Stimulated activated CD4-positive, alpha-beta T cell treated with anti-CD3 and anti-CD28 coated beads, Interleukin-15, amount 100 ng/mL, for 24 hours (primary cell): ENCODE data around the gene KCNQ4.

Experiments used
- DNase-seq: peaks from one replicate; pipeline ENCODE4 v3.0.0-alpha.2; 2020

Gene KCNQ4

DNA sequence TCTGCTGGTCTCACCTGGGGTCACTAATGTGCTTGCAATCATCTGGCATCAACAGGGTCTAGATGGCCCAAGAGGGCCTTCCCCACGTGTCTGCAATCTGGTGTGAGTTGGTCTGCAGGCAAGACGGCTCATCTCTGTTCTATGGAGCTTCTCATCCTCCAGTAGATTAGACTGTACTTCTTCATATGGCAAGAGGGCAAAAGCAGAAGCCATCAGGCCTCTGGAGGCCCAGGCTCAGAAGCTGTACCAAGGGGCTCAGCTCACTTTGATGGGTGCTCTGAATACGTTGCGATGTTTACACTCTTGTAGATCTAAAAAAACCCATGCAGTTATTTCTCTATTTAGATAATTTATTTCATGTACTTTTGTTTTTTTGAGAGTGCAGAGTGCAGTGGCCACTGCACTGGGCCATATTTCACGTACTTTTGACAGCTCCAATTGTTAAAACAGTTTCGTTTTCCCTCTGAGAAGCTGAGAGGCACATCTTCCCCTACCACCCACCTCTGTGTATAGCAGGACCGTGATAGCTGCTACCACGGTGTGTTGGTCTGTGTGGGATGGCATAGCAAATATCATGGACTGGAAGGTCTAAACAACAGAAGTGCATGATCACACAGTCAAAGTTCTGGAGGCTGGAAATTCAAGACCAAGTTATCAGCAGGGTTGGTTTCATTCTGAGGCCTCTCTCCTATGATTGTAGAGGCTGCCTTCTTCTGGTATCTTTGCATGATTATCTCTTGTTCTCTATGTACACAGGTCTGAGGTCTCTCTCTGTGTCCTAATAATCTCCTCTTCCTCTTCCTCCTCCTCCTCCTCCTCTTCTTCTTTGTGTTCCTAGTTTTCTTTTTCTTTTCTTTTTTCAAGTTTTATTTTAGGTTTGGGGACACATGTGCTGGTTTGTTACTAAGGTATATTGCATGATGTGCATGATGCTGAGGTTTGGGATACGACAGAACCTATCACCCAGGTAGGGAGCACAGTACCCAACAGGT is 61.6 kb downstream of the KCNQ4 start:
- DNase-seq, result no peak

DNA sequence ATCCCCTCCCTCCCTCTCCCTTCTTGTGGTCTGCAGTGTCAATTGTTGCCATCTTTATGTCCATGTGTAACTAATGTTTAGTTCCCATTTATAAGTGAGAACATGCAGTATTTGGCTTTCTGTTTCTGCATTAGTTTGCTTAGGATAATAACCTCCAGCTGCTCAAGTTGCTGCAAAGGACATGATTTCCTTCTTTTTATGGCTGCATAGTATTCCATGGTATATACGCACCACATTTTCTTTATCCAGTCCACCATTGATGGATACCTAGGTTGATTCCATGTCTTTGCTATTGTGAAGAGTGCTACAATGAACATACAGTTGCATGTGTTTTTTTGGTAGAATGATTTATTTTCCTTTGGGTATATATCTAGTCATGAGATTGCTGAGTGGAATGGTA is 62.3 kb downstream of the KCNQ4 start:
- no peak for DNase-seq

DNA sequence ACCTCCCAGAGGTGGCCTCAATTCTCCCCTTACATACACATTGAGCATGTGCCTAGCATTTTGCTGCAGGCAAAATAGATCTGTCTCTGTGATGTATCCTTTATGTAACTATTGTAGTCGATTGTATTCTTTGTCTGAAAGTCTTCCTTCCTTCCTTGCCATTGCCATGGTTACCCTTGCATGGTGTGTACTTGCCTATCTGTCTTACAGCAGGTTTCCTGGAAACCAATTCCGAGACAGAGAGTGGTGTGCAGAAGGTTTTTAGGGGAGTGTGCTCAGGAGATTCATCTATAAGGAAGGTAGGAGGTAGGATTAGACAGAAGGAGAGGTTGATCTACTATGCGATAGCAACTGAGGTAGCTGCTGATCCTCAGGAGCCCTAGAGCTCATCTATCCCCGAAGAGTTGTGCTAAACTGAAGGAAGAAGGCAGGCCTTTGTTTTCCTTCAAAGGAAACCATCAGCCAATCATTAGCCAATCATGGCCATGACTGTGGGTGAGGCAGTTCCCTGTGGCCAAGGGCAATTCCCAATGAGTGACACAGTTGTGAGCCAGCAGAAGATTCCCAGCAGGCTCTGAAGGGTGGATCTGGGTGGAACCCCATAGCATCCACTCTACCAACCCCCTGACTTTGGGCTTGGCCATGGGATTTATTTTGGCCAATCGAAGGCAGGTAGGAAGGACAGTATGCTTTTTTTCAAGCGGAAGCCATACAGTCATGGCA is 63.6 kb downstream of the KCNQ4 start:
- DNase-seq, result no peak

DNA sequence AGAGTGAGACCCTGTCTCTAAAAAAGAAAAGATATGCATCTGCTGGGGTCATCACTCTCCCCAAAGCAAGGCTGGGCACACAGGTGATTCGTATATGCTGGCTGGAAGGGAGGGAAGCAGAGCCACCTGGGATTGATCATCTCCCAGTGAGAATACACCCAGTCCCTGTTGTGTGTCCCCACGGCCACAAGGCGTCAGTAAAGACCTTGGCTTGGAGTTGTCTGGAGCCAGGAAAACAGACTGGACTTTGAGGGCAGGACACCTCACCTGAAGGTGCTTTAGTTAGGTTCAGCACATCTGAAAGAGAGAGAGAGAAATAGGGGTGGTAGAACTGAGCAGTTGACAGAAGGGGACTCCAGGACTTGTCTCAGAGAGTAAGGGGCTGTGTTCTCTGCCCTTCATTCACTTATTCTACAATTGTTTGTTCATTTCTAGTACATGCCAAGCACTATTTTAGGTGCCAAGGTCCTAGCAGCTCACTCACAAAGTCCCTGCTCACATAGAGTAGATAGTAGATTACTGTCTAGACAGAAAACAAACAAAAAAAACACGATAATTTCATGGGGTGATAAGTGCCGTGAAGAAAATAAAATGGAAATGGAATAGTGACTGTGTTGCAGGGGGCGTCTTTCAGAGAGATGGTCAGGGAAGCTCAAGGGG is 65.1 kb downstream of the KCNQ4 start:
- peak; percentile 27 for DNase-seq

DNA sequence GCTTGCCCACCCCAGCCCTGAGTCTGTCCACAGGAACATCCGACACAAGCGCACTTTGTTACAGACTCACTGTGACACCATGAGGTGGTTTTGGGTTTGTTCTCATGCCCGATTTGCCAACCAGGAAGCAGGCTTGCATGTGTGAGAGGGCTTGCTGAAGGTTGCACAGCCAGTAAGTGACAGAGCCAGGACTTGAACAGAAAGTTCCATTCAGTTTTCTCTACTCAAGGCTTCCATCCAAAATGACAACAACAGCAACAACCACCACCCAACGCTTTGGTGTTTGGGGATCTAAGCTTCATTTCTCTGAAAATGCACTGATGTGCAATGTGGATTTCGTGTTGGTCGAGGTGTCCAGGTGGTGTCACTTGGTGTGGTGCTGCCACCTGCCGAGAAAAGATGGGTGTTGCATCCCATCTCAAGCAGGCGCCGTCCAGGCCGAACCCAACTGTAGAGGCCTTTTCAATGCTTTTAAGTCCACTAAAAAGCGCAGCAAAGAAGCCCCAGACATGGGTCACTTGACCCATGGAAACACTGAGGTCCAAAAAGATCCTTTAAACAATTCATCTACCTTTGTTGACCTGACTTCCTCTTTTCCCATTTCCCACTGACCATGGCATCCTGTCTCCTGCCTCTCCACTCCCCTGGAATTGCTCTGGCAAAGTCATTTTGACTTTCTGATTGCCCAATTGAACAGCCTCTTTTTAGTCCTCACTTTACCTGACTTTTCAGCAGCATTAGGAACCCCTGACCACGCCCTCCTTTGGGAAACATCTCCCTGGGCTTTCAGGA is 66.4 kb downstream of the KCNQ4 start:
- DNase-seq, result peak; percentile 81

DNA sequence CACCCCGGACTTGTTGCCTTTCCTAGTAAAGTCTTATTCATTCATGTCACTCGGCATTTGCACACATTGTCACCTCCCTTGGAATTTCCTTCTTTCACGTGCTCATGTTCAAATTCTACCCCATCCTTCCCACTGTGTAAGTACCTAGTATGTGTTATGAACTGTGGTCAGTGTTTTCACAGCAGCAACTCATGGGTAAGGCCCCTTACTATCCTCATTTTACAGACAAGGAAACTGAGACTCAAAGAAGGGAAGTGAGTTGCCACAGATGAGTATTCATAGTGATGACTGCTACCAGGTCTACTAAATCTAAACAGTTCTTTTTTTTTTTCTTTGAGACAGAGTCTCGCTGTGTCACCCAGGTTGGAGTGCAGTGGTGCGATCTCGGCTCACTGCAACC is 68.1 kb downstream of the KCNQ4 start:
- no peak for DNase-seq

DNA sequence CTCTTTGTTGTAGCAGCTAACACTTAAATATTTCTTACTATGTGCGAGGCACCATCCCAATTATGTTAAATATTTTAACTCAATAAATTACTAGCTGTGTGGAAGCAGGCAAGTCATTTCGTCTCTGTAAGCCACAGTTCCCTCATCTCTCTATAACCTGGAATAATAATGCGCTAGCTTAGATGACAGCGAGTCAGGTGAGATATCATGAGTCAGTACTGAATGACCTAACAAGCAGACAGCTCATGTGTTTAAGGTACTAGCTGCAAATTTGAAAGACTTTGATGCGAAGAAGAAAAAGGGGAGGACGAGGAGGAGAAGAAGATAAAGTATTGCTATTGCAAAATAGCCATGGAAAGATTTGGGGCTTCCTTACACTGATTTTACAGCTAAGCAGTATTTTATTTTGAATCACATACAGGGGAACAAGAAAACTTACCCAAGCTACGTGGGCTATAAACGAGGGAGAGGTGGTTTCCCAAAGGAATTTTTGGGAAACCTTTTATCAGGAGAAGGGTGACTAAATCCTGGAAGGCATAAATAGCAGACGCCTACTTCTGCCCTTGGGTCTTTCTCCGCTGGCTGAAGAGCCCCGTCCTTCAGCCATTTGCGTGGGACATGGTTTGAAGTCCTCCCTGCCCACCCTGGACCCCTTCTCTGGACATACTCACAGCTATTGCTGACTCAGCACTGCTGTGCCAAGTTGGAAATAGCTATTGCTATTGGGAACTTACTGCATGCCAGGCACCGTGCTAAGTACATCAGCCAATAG is 69.7 kb downstream of the KCNQ4 start:
- no peak for DNase-seq

DNA sequence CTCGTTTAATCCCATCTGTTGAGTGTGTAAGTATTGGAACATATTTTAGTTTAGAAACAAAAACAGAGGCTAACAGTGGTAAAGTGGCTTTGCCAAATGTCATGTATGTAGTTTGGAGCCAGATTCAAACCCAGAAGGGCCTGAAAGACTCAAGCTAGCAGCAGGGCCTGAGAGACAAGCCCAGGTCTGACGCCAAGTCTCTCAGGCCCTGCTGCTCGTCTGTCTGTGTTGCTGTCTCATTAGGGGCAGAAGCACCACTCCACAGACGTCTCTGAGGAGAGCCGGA is 70.2 kb downstream of the KCNQ4 start:
- DNase-seq, result no peak

DNA sequence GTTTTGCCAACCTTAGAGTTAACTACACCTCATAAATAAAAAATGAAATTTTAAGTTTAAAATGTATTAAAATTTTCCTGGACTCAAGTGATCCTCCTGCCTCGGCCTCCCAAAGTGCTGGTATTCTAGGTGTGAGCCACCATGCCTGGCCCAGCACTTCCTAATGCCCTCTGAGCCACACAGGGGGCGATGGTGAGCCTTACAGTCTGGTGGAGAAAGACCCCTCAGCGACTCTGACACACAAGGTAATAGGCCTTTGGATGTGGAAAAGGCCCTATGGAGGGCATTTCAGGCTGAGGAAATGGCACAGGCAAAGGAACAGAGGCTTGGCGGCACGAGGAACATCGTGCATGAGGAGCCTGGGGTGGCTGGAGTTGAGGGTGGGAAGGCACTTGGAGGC is 71.9 kb downstream of the KCNQ4 start:
- DNase-seq, result peak; percentile 22

DNA sequence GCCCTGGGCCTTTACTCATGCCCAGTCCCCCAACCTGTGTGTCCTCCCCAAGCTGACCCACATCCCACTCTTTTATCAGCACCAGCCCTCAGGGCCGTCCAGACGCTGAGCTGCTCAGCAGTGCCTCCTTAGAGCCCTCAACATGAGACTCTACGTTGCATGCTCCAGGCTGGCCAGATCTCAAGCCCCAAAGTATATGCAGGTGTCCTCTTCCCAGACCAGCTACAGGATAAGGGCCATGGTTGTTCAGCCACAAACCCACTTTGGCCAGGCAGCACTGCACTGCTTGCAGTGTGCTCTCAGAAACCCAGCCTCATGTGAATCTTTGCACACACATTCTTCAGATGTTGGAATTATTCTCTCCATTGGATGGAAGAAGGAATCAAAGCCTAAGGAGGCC is 72.5 kb downstream of the KCNQ4 start:
- no peak for DNase-seq

DNA sequence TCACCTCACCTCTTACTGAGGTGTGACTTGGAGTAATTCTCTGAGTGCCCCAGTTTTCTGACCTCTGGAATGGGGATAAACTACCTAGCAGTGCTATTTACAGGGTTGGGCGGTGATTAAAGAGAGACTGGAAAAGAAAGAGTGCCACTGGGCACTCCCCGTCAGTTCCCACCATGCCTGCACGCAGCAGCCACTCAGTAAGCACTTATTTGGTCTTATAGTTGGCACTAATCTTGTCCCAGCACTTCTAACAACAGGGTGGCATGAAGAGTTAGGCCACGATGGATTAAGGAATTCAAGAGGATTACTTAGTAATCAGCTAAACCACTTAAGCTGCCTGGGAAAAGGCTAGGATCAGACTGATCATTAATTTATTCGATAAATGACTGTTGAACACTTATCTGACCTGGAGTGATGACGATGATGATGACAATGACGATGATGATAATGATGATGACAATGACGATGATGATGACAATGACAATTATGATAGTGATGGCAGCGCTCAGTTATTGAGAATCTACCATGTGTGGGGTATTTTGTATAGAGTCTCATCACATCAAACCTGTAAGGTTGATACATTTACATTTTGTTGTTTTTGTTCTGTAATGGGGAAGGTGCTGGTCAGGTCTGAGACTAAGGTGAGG is 73.2 kb downstream of the KCNQ4 start:
- DNase-seq, result no peak

DNA sequence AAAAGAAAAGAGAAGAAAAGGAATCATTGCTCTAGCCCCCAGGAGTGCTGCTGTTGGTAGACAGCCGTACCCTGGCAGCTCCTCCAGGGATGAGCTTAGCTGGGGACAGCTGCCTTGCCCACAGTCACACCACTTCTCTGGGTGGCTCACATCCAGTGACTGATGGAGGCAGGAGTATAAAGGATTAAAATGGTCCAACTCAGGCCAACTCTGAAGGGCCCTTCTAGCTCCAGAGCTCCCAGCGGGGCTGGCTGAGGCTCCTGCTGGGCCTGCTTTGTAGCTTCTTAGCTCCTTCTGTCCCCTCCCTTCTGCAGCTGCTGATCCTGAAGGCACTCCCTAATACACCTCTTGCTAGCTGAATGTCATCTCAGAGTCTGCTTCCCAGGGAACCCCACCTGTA is 74.2 kb downstream of the KCNQ4 start:
- DNase-seq, result no peak

DNA sequence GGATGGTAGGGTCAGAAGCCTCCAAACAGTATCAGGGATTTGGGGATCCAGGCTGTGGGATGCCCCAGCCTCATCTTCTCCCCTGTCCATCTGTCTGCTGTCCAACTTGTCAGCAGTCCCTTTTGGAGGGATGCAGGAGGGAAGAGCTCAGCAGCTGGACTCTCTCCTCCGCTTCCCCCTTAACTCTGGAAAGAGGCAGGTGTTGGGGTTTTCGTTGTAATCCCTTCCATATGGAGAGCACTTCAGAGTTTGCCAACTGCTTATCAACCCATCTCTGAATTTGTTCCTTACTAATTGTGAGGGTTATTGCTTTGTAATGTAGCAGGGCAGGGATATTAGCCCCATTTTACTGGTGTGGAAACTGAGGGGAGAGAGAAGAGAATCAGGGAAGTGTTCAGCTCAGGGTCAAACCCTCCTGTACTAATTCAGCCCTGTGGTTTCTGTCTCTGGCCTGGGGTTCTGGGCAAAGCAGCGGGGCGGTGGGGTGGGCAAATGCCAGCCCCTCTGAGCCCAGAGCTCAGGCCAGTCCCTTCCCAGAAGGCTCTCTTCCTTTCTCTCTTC is 75.3 kb downstream of the KCNQ4 start:
- no peak for DNase-seq

DNA sequence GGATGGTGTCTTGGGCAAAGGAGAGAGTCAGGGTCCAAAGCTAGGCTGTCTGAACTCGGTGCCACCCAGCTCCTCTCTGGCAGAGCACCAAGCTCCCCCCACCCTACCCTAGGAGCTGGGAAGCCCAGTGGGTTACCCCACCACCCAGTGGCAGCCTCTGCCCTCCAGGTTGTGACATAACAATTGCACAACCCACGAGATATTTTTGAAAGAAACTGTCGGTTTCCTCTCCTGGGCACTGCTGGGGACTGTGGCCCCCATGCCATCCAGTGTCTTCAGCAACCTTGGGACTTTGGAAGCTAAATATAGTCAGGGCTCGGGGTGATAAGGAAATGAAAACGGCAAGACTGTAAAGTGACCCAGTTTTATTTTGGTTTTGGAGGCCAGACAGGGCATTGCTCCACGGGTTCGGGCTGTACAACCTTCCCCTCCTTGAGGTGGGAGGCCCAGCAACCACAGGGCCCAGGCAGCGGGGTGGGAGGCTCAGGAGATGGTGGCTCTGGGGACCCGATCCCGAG is 77.2 kb downstream of the KCNQ4 start:
- no peak for DNase-seq

DNA sequence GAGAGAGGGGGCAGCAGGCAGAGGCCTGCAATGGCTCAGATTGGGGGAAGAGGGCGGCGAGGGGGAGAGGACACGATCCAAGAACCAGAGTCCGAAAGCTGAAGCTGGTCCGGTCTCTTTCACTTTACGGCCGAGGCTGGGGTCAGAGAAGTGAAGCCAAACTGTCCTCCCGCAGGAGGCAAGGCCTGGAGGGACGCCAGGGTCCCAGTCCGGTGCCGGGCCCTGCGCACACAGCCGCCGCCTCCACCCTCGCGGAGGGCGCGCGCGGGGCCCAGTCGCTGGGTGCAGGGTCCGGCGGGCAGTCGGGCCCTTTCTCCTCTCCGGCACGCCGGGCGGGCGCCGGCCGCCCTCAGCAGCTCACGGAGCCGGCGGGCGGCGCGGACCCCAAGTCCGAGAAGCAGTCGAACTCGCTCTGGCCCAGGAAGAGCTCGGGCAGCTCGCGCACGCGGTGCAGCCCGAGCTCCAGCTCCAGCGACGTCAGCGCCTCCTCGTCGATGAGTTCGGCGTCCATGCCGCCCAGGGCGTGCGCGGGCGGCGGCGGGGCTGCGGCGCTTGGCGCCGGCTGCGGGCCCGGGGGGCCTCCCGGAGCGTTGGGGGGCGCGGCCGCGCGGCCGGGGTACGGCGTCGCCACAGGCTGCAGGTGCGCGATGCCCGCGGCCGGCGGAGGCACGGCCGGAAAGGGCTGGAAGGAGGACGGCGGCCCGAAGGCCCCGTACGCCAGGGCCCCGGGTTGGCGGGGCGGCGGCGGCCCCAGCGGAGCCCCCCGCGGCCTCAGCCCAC is 77.8 kb downstream of the KCNQ4 start:
- DNase-seq, result peak; percentile 53

DNA sequence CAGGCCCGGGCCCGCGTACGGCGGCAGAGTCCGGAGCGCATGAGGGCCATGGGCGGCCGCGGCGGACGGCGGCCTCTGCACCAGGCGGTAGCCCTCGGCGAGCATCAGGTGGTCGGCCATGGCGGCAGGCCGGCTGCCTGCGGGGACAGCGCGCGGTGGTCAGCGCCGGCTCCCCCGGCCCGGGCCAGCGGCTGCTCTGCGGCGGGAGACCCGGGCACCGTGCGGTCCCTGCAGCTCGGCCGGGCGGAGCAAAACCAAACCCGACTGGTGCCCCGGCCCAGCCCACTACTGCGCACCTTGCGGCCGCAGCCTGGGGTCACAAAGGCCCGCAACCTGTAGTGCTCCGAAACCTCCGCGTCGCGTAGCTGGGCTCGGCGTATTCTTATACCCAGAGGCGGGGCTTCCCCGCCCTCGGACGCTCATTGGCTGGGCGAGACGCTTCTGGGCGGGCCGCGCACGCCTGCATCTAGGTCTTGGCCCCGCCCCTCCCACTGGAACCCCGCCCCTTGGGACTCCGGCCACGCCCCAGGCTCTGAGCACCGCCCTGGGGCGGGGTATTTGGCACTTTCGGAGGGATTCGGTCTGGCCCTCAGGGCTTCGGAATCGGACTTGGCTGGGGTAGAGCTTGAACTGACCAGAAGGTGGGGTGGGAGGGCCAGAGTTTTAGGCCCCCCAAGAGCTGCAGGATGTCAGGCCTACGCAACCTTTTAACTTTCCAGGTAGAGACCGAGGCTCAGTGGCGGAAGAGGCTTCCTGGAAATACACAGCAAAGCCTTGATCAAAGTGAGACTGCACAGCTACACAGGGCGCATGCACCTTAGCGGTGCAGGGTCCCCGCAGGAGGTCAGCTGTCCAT is 78.6 kb downstream of the KCNQ4 start, which contains the start of gene CITED4:
CITED4 (minus strand) TSS at position 356 of the 856 bp plus-strand sequence; CDS start at position 120, 236 bp downstream.
- DNase-seq, result peak; percentile 94

DNA sequence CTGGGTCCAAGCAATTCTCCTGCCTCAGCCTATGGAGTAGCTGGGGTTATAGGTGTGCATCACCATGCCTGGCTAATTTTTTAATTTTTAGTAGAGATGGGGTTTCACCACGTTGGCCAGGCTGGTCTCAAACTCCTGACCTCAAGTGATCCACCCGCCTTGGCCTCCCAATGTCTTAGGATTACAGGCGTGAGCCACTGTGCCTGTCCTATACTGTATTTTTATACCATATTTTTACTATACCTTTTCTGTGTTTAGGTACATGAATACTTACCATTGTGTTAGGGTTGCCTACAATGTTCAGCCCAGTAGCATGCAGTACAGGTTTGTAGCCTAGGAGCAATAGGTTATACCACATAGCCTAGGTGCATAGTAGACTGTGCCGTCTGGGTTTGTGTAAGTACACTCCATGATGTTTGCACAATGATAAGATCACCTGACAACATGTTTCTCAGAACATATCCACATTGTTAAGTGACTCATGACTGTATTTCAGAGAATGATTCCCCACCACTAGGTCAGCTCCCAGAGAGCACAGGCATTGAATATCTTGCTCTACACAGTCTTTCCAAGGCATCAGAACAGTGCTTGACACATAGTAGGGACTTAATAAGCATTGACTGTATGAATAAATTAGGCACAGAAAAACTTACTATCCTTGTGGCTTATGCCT is 84.6 kb downstream of the KCNQ4 start:
- no peak for DNase-seq

DNA sequence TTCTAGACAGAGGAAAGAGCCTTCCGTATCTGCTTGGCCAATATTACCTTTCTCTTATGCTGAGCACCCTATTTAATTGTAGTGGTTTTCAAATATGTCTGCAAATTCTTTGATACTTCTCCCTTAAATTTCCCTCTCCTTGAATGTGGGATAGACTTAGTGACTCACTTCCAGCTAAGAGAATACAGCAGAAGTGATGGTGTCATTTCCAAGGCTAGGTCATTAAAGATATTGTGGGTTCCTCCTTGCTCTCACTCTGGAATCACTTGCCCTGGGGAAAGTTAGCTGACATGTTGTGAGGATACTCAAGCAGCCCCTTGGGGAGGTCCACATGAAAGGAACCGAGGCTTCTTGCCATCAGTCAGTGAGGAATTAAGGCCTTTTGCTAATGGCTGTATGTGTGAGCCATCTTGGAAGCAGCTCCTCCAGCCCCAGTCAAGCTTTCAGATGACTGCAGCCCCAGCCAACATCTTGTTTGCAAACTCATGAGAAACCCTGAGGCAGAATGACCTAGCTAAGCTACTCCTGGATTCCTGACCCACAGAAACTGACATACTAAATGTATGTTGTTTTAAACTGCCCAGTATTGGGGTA is 86.6 kb downstream of the KCNQ4 start:
- DNase-seq, result no peak
